Mucosa of rectum (tissue), 2 donors: ENCODE results near the gene RYR3.

Experiments used
- H3K27ac ChIP-seq, 2 donors: one replicate each; pipeline ENCODE4 v1.7.0; 2013; ENCODE audit warnings: inconsistent platforms in 2 of 2, low read depth in 2 of 2, low read length in 2 of 2
- H3K27me3 ChIP-seq, 2 donors: one replicate each; pipeline ENCODE4 v1.7.0; 2013; ENCODE audit warnings: low read length in 2 of 2; ENCODE audit not compliant: control insufficient read depth in 2 of 2, insufficient read depth in 2 of 2
- H3K36me3 ChIP-seq, 2 donors: one replicate each; pipeline ENCODE4 v1.7.0; 2013; ENCODE audit warnings: low read length in 2 of 2; ENCODE audit not compliant: control insufficient read depth in 2 of 2, insufficient read depth in 2 of 2
- H3K4me1 ChIP-seq, 2 donors: one replicate each; pipeline ENCODE4 v1.7.0; 2013; ENCODE audit warnings: low read length in 2 of 2, mild to moderate bottlenecking in 1 of 2; ENCODE audit not compliant: control insufficient read depth in 2 of 2, insufficient read depth in 2 of 2
- H3K4me3 ChIP-seq, 2 donors: one replicate each; pipeline ENCODE4 v1.7.0; 2013; ENCODE audit warnings: low read length in 2 of 2
- H3K9ac ChIP-seq, 2 donors: one replicate each; pipeline ENCODE4 v1.7.0; 2013; ENCODE audit warnings: low read length in 2 of 2, low read depth in 1 of 2, mild to moderate bottlenecking in 1 of 2
- H3K9me3 ChIP-seq, 2 donors: one replicate each; pipeline ENCODE4 v1.7.0; 2013; ENCODE audit warnings: low read length in 2 of 2; ENCODE audit not compliant: control insufficient read depth in 2 of 2
- donor health status: healthy.
- donor health status: Normal muscosa, but diverticular disease.

The RYR3 gene

DNA sequence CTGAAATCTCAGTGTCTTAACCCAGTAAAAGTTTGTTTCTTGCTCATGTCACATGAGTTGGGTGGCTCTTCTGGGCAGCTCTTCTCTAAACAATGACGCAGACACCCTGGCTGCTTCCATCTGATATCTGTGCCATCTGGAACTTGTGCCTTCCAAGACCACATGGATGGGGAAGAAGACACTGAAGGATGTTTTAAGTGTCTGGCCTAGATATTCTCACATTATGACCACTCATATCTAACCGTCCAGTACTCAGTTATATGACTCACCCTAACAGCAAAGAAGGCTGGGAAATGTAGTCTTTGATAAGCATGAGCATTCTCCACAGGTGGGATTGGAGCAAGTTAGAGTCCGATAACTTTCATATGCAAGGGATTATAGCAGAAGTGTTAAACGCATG is 66.4 kb downstream of the RYR3 start:
- H3K27ac ChIP-seq: no peak overlapping the region
- H3K36me3 ChIP-seq: no peaks in the 10 kb centered on the region
- H3K9ac ChIP-seq: no peak overlapping the region
- no peak overlapping the region for H3K4me3 ChIP-seq
- no peaks in the 10 kb centered on the region for H3K4me1 ChIP-seq
- H3K27me3 ChIP-seq: no peaks in the 10 kb centered on the region
- no peaks in the 10 kb centered on the region for H3K9me3 ChIP-seq

DNA sequence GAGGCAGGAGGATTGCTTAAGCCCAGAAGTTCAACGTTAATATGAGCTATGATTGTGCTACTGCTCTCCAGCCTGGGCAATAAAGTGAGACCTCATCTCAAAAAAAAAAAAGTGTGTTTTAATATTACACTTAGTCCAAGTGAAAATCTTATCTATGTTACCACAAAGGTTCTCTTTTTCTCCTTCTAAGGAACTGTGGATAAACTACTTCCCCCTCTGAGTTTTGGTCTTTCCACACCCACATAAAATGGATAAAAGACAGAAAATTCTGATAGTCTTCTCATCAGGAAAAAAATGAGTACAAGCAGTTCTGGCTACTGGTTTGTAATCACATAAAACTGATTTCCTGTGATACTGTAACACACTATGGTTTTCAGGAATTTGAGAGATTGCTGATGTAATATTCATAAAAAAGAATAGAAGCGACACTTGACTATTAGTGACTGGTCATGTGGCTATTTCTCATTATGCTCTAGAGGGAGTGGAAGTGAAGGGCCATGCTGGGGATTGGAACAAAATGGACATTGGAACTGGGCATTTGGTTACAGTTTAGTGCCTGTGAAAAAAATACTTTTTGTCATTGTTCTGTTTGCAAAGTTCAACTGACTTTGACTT is 68.2 kb downstream of the RYR3 start:
- H3K9ac ChIP-seq: no peak overlapping the region
- no peaks in the 10 kb centered on the region for H3K9me3 ChIP-seq
- no peak overlapping the region for H3K27ac ChIP-seq
- H3K4me3 ChIP-seq: no peak overlapping the region
- no peaks in the 10 kb centered on the region for H3K36me3 ChIP-seq
- H3K27me3 ChIP-seq: no peaks in the 10 kb centered on the region
- H3K4me1 ChIP-seq: no peaks in the 10 kb centered on the region

DNA sequence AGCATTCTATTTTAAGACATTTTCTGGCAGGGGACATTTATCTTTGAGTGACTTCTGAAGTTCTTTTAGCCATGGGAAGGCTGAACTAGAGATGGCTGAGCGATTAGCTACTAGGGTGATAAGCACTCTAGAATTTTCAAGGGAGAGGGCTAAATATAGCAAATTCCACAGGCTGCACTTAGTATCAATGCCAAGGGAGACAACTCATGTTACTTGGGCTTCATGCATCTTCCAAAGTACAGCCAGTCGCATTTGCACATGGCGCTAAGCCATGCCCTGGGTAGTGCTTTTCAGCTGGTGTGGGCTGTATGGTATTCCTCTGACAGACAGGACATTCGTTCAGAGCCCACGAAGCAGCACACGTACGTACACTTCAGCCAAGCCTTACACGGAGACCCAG is 69.6 kb downstream of the RYR3 start:
- H3K4me1 ChIP-seq: no peaks in the 10 kb centered on the region
- no peak overlapping the region for H3K4me3 ChIP-seq
- no peak overlapping the region for H3K27ac ChIP-seq
- no peaks in the 10 kb centered on the region for H3K36me3 ChIP-seq
- H3K9me3 ChIP-seq: no peaks in the 10 kb centered on the region
- no peaks in the 10 kb centered on the region for H3K27me3 ChIP-seq
- H3K9ac ChIP-seq: no peak overlapping the region

DNA sequence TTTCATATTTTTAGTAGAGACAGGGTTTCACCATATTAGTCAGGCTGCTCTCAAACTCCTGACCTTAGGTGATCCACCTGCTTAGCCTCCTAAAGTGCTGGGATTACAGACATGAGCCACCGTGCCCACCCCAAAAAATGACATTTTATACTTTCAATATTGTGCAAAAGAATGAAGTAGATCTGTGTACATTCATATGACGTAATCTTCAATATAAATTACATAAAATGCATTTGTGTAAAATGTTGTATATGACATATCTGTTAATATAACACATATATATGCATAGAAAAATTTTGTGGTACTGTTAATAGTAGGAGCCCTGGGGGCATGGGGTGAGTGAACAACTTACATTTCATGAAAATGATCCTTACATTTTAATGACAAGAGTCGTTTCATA is 71.7 kb downstream of the RYR3 start:
- no peak overlapping the region for H3K9ac ChIP-seq
- no peaks in the 10 kb centered on the region for H3K4me1 ChIP-seq
- no peak overlapping the region for H3K4me3 ChIP-seq
- no peaks in the 10 kb centered on the region for H3K9me3 ChIP-seq
- H3K36me3 ChIP-seq: no peaks in the 10 kb centered on the region
- no peak overlapping the region for H3K27ac ChIP-seq
- no peaks in the 10 kb centered on the region for H3K27me3 ChIP-seq

DNA sequence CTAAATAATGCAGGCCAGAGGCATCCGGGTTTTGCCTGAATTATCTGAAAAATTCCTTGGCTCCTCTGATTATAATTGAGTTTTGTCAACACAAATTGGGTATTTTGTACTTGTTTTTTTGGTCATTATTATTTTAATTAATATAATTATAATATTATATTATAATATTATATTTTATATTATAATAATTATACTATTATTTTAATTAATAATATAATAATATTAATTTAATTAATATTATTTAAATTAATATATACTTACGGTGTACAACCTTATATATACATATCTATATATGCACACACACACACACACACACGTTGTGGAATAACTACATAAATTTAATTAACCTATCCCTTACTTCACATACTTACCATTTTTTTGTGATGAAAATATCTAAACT is 73.5 kb downstream of the RYR3 start:
- no peak overlapping the region for H3K4me3 ChIP-seq
- no peak overlapping the region for H3K27ac ChIP-seq
- H3K4me1 ChIP-seq: no peaks in the 10 kb centered on the region
- no peaks in the 10 kb centered on the region for H3K9me3 ChIP-seq
- H3K27me3 ChIP-seq: no peaks in the 10 kb centered on the region
- H3K9ac ChIP-seq: no peak overlapping the region
- no peaks in the 10 kb centered on the region for H3K36me3 ChIP-seq

DNA sequence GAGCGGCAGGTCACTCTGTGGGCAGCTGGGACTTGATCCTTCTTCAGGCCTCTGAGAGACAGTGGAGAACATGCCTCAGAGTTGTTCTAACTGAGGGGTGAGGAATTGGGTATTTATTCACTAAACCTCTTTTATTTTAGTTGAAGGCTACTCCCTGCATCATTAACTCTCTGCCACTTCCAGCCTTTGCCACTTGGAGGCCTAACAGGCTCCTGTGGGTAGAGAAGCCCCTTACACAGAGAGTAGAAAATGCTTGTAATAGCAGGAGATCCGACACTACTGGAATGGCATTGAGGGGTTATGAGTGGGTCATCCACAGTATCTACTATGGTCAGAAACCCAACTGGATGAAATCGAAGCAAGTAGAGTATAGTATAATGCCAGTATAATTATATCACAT is 81.7 kb downstream of the RYR3 start:
- no peaks in the 10 kb centered on the region for H3K4me1 ChIP-seq
- no peak overlapping the region for H3K9ac ChIP-seq
- H3K27me3 ChIP-seq: no peaks in the 10 kb centered on the region
- no peaks in the 10 kb centered on the region for H3K36me3 ChIP-seq
- no peaks in the 10 kb centered on the region for H3K9me3 ChIP-seq
- no peak overlapping the region for H3K4me3 ChIP-seq
- H3K27ac ChIP-seq: no peak overlapping the region

DNA sequence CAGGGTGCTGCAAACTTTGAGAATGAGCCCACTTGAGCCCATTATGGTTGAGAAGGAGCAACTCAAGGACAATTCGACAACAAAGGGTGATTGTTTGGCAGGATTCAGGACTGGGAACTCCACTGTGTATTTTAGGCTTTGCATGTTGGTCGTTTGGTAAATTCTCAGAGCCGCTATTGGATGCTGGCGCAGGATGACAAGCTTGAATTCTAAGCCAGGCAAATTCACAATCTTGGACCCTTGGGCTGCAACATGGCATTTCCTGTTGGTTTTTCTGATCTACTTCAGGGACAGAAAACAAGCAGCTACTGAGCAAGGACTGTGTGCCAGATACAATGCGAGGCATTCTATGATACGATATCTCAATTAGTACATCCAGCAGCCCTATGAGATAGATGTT is 82.8 kb downstream of the RYR3 start:
- no peaks in the 10 kb centered on the region for H3K4me1 ChIP-seq
- no peaks in the 10 kb centered on the region for H3K27me3 ChIP-seq
- no peak overlapping the region for H3K4me3 ChIP-seq
- no peaks in the 10 kb centered on the region for H3K9me3 ChIP-seq
- no peak overlapping the region for H3K9ac ChIP-seq
- no peaks in the 10 kb centered on the region for H3K36me3 ChIP-seq
- H3K27ac ChIP-seq: no peak overlapping the region

DNA sequence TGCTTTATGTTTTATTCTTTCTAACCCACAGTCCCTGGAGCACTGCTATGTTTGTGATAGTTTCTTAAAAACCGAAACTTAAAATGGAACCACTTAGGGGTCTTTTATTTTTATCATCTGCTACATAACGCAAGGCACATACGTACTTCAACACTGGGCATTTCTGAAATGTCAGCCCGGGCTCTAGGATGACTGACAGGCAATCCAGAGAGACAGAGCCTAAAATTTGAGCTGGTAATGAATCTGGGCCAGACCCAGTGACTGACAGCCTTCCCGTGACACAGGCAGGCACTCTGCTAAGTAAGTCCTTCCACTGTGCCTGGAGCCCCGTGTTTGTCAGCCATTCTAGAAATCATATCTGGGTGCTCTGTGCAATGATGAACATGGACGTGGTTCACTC is 84.6 kb downstream of the RYR3 start:
- Histone ChIP-seq H3K36me3 (no peaks in the 10 kb centered on the region), H3K27me3 (no peaks in the 10 kb centered on the region), H3K9ac (no peak overlapping the region), H3K9me3 (no peaks in the 10 kb centered on the region), H3K4me3 (no peak overlapping the region), H3K4me1 (no peaks in the 10 kb centered on the region), H3K27ac (no peak overlapping the region)

DNA sequence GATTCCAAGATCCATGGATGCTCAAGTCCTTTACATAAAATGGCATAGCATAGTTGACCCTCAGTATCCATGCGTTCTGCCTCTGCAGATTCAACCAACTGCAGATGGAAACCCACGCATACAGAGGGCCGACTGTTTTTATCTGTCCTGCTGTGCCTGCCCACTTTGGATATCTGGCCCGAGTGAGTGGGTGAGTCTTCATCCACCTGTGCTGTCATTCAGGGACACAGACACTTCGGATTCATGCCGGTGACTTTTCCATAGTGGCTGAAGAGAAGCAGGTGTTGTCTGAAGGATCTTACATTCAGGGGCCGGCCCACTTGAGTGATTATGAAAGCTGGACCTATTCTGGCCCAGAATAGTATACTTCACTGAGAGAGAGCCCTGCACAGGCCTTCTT is 85.1 kb downstream of the RYR3 start:
- H3K4me1 ChIP-seq: no peaks in the 10 kb centered on the region
- H3K4me3 ChIP-seq: no peak overlapping the region
- H3K36me3 ChIP-seq: no peaks in the 10 kb centered on the region
- H3K9ac ChIP-seq: no peak overlapping the region
- no peaks in the 10 kb centered on the region for H3K27me3 ChIP-seq
- H3K27ac ChIP-seq: no peak overlapping the region
- H3K9me3 ChIP-seq: no peaks in the 10 kb centered on the region

DNA sequence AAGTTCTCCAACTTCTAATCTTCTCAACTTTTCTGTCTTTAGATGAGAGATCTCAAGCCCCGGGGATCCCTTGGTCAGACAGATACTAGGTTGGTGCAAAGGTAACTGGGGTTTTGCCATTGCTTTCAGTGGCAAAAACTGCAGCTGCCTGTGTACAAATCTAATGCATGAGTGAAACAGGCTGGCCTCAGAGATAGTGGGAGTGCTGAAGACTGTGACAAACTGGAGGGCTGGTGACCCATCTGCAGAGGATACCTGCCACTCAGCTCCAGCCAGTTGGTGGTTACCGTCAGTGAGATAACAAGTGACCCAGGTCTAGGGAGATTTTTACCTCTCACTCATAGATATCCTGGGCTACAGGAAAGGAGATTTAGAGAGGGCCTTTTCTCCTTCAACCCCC is 85.7 kb downstream of the RYR3 start:
- no peaks in the 10 kb centered on the region for H3K27me3 ChIP-seq
- H3K4me3 ChIP-seq: no peak overlapping the region
- H3K9ac ChIP-seq: no peak overlapping the region
- no peaks in the 10 kb centered on the region for H3K4me1 ChIP-seq
- no peaks in the 10 kb centered on the region for H3K9me3 ChIP-seq
- no peak overlapping the region for H3K27ac ChIP-seq
- H3K36me3 ChIP-seq: no peaks in the 10 kb centered on the region

DNA sequence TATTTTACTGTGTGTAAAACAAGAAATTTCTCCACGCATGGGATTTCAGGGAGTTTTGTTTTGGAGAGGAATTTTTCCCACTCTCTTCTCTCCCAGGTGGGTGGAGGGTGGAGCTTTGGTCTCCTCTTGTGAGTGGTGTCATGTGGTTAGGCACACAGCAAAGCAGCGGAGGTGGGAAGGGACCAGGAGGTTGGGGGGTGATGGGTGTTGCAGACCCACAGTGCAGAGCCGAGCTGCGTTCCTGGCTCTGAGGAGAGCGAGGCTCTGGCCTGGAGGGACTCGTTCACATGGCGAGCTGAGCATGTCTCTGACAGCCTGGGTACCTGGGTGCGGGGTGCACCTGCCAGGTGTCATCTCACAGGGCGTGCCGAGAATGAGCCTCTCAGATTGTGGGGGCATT is 87.8 kb downstream of the RYR3 start:
- no peaks in the 10 kb centered on the region for H3K36me3 ChIP-seq
- H3K4me3 ChIP-seq: no peak overlapping the region
- H3K4me1 ChIP-seq: no peaks in the 10 kb centered on the region
- H3K9ac ChIP-seq: no peak overlapping the region
- H3K27ac ChIP-seq: no peak overlapping the region
- no peaks in the 10 kb centered on the region for H3K27me3 ChIP-seq
- H3K9me3 ChIP-seq: no peaks in the 10 kb centered on the region
